Skeletal muscle cell (primary cell): Measurements from ENCODE around the gene PLOD3.

Experiments used
- DNase-seq: peaks from one replicate; pipeline ENCODE4 v3.0.0-alpha.2; 2010; ENCODE audit warnings: low read depth
- H3K4me3 ChIP-seq: 2 replicates; pipeline ENCODE4 v1.5.1; 2011; ENCODE audit warnings: low read depth, mild to moderate bottlenecking, control low read depth, low read length, moderate library complexity

The PLOD3 gene

DNA sequence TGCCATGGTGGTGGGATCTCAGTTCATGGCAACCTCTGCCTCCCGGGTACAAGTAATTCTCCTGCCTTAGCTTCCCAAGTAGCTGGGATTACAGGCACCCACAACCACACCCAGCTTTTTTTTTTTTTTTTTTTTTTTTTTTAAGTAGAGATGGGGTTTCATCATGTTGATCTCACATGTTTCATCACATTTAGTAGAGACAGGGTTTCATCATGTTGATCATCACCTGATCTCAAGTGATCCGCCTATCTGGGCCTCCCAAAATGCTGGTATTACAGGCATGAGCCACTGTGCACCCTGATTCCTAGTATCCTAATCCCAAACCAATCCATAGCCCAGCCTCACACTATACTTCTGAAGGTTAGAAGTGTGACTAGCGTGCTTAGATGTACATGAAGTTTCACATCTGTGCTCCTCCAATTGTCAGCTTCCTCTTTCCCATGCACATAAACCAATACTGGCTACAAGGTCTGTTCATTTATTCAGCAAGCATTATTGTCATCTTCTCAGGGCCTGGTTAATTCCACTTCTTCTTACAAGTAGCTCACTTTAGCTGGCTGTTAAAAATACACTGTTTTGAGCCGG lies 30.4 kb downstream of the PLOD3 start:
- H3K4me3 ChIP-seq: no peak overlapping the region
- DNase-seq: no peak

DNA sequence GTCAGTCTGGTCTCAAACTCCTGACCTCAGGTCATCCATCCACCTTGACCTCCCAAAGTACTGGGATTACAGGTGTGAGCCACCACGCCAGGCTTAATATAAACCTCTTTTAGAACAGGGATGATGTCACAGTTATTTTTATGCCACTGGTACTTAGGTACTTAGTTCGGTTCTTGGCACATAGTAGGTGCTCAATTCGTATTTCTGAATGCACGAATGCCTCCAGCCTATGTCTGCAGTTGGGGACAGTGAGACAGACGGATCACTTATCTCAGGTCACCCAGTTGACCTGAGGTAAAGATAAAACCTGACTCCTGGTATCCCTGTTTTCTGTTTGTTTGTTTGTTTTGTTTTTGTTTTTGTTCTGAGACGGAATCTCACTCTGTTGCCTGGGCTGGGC lies 31.2 kb downstream of the PLOD3 start:
- DNase-seq: no peak
- no peak overlapping the region for H3K4me3 ChIP-seq

DNA sequence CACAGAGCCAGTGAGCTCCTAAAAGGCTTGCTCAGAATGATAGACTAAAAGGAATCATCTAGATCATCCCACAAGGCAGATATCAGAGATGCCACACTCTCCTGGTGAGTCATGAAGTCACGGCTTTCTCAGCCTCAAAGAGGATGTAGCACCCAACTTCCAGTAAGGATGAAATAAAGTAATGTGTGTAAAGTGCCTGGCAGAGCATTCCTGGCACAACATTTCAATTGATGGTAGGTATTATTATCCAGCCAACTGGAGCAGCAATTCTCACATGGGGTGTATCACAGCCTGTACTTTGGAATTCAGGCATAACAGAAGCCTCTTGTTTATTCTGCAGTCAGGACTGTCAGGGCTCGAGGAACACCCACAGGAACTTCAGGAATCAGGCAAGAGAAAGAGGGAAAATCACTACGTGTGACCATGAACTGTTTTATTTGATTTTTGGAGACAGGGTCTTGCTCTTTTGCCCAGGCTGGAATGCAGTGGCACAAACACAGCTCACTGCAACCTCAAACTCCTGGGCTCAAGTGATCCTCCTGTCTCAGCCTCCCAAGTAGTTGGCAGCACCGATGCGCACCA lies 32.0 kb downstream of the PLOD3 start:
- no peak for DNase-seq
- H3K4me3 ChIP-seq: no peak overlapping the region

DNA sequence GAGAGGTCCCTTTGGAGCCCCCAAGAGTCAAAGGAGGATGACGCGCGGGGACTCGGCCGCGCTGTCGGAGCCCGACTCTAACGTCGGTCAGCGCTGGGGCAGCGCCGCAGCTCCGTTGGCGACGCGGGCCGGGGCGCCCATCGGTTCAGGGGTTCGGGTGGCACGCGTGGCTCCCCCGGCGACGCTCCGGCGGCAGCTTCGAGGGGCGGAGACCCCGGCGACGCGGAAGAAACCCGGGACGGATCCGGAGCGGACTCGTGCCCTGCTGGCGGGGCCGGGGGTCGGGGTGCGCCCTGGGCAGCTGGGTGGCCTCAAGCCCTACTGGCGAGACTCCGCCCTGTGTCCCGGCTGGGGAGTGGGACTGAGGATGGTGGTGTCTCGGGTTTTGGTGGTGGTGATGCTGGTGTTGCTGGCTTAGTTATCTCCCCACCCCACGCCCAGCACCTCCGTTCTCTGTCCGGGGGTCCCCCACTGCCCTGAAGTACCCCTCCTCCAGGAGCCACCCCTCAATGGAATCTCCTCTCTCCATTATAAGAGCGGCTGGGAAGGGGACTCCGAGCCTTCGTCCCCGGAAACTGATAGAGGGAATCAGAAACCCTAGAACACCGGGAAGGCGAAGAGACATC lies 37.1 kb downstream of the PLOD3 start, which contains the start of gene NAT16:
NAT16 (minus strand) TSS at position 164 of the 626 bp plus-strand sequence. CDS start 5,486 bp downstream, outside the sequence.
- no peak within 1 kb of the TSS for H3K4me3 ChIP-seq
- DNase-seq: no peak

DNA sequence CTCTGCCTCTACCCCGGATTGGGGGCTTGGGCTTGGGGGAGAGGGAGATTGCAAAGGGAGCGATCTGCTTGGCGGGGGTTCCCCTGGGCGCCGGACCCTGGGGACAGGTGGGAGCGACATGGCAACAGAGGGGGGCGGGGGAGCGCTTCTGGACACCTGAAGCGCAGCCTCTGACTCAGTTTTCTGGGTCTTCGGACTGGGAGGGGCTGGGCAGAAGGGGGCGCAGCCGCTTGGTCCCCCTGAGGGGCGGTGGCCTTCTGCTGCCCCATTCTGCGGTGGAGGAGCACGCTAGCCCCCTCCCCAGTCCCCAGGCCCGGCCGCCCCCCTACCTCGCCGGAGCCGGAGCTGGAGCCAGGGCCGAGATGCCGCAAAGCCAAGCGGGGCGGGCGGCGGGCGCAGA lies 37.7 kb downstream of the PLOD3 start:
- H3K4me3 ChIP-seq: no peak overlapping the region
- no peak for DNase-seq

DNA sequence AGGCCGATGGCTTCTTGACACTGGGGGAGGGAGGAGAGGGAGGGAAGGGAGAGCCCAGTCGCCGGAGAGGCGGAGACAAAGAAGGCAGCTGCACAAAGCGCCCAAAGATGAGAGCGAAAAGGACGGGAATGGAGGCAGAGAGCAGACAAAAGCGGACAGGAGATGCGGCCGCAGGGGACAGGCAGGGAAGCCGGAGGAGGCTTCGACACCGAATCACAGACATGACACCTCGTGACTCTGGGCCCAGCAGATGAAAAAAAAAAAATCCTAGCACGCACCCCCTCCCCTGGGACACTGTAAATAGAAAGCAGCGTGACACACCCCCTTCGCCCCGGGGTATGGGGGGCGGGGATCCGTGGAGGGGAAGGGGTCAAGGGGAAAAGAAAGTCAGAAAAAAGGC lies 38.3 kb downstream of the PLOD3 start:
- H3K4me3 ChIP-seq: no peak overlapping the region
- no peak for DNase-seq

DNA sequence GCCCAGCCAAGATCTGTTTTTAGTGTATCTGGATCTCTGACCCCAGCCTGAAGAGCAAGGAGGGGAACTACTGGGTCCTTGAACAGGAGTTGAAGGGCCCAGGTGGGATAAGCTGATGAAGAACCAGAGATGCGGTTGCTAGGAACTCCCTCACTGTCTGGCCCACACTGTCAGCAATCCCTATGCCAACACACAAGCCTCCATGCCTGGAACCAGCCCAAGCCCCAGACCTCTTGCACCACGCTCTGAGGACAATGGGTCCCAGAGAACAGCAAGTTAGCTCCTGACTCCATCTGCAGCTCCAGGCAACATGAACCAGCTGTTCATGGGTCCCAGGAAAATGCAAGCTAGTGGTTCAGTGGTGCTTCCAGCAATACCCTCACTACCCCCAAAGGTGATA lies 39.7 kb downstream of the PLOD3 start:
- DNase-seq: no peak

DNA sequence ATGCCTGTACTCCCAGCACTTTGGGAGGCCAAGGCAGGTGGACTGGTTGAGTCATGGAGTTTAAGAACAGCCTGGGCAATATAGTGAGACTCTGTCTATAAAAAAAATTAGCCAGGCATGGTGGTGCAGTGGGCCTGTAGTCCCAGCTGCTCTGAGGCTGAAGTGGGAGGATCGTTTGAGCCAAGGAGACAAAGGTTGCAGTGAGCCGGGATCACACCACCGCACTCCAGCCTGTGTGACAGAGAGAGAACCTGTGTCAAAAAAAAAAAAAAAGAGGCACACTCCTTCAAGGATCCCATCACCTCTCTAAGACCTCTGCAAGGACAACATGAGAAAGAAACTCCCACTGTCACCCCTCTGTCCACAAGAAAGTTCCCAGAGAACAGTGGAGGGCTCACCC lies 41.7 kb downstream of the PLOD3 start:
- no peak overlapping the region for H3K4me3 ChIP-seq
- no peak for DNase-seq

More for the DNA sequence above, 39.7 kb downstream of the PLOD3 start:
- no peak overlapping the region for H3K4me3 ChIP-seq

DNA sequence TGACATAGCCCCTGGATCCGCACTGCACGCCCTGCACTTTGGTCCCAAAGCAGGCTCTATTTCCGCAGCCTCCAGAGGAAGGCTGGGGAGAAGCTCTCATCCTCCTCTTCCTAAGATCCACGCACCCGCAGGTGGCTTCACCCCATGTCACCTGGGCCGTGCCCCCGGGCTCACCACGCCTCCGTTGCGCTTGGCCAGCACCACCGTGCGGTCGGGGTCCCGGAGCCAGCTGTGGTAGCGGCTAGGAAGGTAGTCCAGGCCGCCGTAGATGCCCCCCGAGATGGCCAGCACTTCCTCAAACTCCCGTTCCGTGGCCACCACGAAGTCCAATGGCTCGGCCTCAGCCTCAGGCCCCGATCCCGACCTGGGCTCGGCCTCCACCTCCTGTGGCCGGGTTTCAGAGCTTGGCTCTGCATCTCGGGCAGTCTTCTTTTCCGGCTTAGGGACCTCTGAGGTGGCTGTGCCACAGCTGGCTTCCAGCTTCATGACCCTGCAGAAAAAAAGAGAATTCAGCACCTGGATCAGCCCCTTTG lies 43.0 kb downstream of the PLOD3 start:
- H3K4me3 ChIP-seq: no peak overlapping the region
- DNase-seq: no peak

DNA sequence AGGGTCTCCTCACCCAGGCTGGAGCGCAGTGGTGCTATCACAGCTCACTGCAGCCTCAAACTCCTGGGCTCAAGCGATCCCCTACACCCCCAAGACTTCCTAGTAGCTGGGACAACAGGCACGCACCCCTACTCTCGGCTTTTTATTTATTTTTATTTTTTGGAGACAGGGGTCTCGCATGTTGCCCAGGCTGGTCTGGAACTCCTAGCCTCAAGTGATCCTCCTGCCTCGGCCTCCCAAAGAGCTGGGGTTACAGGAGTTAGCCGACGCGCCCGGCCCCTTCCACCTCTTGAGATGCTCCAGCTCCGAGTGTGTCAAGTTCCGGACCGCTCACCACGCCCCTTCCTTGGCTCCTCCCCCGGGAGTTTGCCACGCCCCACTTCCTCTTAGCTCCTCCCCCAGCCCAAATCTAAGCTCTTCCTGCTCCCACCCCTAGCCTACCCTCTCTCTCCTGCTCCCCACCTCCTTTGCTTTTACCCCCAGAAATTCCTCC lies 43.6 kb downstream of the PLOD3 start:
- no peak for DNase-seq
- peak overlapping the region; percentile 27 for H3K4me3 ChIP-seq

DNA sequence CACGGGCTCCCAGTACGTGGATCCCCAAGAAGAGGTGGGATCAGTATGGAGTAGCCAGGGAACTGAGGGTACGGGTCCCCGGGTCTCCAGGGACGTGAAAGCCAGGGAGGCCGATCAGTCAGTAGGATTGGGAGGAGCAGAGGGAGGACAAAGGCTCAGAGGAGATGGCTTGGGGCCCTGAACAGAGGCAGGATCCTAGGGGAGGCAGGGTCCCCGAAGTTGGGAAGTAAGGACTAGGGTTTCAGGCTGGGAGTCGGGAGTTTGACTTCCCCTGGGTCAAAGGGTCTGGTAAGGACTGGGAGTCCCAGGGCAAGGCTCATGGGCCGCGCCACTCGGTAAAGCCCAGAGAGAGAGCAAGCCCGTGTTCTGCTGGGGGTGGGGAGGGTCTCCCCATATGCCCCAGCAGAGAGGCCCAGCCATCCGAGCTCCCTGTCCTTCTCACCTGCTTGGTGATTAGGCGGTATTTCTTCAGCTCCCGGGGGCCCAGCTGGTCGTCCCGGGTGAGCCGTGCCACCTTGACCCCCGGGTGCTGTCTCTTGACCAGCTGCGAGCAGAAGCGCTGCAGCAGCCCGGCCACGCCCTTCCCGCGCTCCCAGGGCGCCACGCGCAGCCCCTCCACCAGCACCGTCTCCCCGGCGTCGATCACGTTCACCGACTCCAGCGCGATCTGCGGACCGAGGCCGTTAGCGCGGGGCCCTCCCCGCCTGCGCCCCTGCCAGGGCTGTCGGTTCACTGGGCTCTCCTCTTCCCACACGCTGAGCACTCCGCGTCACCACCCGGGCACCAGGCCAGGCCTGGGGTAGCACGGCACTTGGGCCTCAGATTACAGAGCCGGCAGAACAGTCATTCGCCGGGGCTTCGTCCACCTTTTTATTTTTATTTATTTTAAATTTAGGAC lies 44.3 kb downstream of the PLOD3 start:
- peak overlapping the region; percentile 27 for H3K4me3 ChIP-seq
- no peak for DNase-seq

DNA sequence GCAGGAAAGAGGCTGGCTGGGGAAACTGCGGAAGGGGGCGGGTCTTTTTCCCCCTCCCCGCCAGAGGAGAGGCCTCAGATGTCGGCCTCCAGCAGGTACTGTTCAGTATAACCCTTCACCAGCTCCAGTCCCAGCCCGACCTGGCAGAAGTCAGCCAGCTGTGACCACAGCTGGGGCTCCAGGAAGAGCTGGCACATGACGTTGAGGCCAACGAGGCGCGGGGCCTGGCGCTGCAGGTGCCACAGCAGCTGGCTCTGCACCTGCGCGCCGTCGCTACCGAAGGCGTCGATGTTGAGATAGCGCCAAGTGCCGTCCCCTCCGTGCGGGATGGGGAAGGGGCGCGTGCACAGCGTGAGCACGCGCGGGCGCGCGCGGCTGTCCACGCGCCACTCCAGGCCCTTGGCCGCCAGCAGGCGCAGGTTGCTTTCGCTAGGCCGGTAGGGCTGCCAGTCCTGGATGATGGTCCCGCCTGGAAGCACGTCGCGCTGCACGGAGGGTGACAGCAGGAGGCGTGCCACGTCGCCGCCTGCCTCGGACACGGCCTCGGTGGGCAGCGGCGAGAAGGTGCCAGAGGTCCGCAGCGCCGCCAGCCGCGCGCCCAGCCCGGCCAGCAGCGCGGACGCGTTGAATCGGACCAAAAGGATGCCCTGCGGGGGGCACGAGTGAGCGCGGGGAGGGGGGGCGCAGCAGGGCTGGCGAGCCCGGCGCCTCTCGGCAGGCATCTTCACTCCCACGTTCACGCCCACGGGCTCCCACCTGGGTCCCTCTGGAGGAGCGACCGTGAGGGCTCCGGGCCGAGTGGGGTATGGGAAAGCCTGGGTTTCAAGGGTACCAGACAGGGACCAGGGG lies 45.2 kb downstream of the PLOD3 start:
- DNase-seq: no peak
- H3K4me3 ChIP-seq: peak overlapping the region; percentile 16

DNA sequence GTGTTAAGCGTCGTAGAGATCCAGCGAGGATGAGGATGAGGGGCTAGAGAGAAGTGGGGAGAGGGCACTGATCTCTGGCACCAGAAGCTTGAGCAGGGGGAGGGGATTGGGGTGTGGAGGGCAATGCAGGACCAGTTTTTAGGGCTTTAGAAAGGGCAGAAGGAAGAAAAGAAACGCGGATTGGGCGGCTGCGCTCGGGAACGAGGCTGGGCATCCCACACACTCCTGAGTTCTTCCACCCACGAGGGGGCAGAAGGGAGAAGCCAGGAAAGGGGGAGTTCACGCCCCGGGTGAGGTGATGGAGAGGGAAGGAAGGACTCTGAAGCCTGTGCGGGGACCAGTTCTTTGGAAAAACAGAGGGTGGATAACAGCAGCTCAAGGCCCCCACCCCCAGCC lies 45.9 kb downstream of the PLOD3 start:
- H3K4me3 ChIP-seq: no peak overlapping the region
- DNase-seq: no peak

DNA sequence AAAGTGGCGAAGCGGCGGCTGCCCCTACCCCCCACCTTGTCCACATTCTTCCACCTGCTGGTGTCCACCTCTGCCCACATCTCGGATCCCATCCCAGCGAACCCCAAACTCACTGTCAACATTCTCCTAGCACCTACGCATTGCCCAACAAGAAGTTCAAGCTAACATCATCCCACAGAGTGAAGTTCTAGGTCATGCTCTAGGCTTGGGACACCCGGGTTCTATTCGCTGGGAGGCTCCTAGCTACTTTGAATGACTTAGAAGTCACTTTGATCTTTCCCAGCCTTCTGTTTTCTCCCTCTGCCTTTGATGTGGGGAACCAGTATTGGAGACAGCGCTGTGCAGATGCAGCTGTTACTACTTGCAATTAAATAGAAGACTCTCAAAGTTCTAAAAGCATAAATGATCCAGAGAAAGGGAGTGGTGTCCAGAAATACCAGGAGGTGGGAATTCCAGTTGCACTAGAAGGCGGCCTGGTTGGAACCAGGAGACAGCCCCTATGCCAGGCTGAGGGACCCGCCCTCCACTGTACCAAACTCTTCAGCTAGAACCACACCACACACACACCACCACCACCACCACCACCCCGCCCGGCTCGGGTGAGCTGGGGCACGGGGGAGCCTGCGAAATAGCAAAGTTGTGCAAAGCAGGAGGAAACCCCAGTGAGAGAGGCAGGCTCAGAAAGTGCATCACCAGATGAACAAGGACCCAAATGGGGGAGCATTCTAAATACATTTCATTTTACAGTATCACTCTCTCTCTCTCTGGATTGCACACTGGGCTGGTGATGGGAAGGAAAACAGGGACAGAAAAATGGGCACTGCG lies 46.6 kb downstream of the PLOD3 start:
- no peak for DNase-seq
- H3K4me3 ChIP-seq: no peak overlapping the region

DNA sequence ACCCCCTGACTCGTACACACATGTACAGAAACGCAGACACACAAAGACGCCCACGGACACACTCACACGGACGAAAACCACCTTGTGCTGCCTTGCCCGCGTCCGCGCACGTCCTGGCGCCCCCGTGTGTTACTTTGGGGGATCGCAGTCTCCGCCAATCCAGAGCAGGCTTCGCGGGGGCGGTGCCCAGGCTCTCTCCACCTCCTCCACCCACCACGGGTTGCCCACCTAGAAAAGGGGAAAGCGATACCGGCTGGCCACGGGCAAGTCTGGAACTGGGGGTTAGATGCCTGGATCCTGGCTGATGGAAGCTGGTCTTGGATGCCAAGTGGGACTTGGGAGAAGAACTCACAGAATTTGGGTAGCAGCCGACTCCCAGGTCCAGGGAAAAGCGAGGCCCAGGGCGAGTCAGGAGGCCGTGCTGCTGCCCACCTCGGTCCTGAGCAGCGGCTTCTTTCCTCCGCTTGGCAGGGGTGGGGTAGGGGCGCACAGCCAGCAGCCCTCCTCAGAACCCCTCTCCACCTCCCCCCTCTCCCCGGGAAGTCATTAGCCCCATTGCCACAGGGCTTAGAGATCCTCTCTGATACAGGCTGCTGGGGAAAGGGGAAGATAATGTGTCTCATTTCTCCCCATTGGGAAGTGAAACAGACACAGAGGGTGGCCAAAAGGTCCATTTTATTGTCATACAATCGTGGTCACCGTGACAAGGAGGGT lies 47.4 kb downstream of the PLOD3 start:
- DNase-seq: no peak
- H3K4me3 ChIP-seq: peak overlapping the region; percentile 20

DNA sequence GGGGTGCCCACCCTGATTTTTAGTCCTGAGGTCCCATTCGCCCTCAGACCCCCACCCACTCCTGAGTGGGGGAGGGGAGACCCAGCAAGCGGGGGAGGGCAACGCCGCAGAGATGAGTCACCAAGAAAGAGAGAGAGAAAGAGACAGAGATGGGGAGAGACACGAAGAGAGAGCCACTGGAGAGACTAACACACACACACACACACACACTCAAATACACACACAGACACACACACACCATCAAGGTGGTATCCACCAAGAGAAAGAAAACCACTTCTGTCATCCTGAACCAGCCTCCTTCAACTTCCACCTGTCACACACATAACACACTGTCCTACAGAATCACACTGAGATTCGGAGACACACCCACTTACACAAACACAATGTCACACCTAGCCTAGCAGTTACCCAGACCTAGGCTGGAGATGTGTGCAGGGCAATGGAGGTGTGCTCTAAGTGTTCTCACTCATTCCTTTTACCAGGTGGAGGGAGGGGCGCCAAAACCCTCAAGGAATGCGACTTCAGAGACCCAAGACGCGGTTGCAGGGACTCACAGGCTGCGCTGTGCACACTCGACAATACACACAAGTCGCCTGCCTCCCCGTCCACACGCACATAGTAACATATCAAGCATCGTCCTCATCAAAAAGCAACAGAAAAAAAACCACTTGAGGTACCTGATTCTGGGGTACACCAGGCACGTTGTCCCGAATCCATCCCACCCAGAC lies 48.1 kb downstream of the PLOD3 start:
- no peak for DNase-seq
- H3K4me3 ChIP-seq: peak overlapping the region; percentile 20
